Loucy (cell line): ENCODE results near the gene ROM1.
"Not testable (repeated sequence)": the region's sequence is repeated elsewhere in the genome, so short reads cannot be mapped to it uniquely, and the experiment has no call there.

Experiments
- H2AFZ ChIP-seq: fragments of 200-600 bp; sonication (generic); 2 replicates; pipeline ENCODE4 v1.6.0; 2016; ENCODE audit warnings: antibody characterized with exemption, mild to moderate bottlenecking, low read length, moderate library complexity
- H3F3A ChIP-seq: fragments of 200-600 bp; 2 replicates; pipeline ENCODE4 v1.6.0; 2016; ENCODE audit warnings: antibody characterized with exemption, low read depth, mild to moderate bottlenecking
- H3K27me3 ChIP-seq: fragments of 200-600 bp; sonication (generic); 2 replicates; pipeline ENCODE4 v1.6.1; 2014; ENCODE audit warnings: low read length, mild to moderate bottlenecking; ENCODE audit not compliant: insufficient read depth, poor library complexity, severe bottlenecking
- H3K36me3 ChIP-seq: fragments of 200-600 bp; sonication (generic); 2 replicates; pipeline ENCODE4 v1.6.1; 2016; ENCODE audit warnings: low read length; ENCODE audit not compliant: insufficient read depth
- H3K4me1 ChIP-seq: fragments of 200-600 bp; sonication (generic); 2 replicates; pipeline ENCODE4 v1.5.1; 2014; ENCODE audit warnings: low read length, mild to moderate bottlenecking; ENCODE audit not compliant: insufficient read depth, poor library complexity, severe bottlenecking
- H3K4me2 ChIP-seq: fragments of 200-600 bp; sonication (generic); 2 replicates; pipeline ENCODE4 v1.6.0; 2014; ENCODE audit warnings: antibody characterized with exemption, low read length, low read depth, mild to moderate bottlenecking; ENCODE audit not compliant: poor library complexity, severe bottlenecking
- H3K4me3 ChIP-seq: fragments of 200-600 bp; sonication (generic); 2 replicates; pipeline ENCODE4 v1.5.1; 2014; ENCODE audit warnings: low read length, mild to moderate bottlenecking, mixed read lengths; ENCODE audit not compliant: poor library complexity, severe bottlenecking
- H3K79me2 ChIP-seq: fragments of 200-600 bp; sonication (generic); 2 replicates; pipeline ENCODE4 v1.6.1; 2014; ENCODE audit warnings: low read length; ENCODE audit not compliant: insufficient read depth
- H3K9ac ChIP-seq: fragments of 200-600 bp; sonication (generic); 2 replicates; pipeline ENCODE4 v1.6.0; 2014; ENCODE audit warnings: mild to moderate bottlenecking, low read depth, low read length, moderate library complexity; ENCODE audit not compliant: poor library complexity, severe bottlenecking
- H3K9me2 ChIP-seq: fragments of 200-600 bp; sonication (generic); replicated peaks from 2 replicates; pipeline ENCODE4 v1.6.1; 2016; ENCODE audit warnings: low read depth, low read length, mixed read lengths
- H3K9me3 ChIP-seq: fragments of 200-600 bp; sonication (generic); 2 replicates; pipeline ENCODE4 v1.6.1; 2014; ENCODE audit warnings: mild to moderate bottlenecking, antibody characterized with exemption, low read length, low read depth; ENCODE audit not compliant: insufficient read depth
- H4K20me1 ChIP-seq: fragments of 200-600 bp; sonication (generic); 2 replicates; pipeline ENCODE4 v1.6.0; 2014; ENCODE audit warnings: antibody characterized with exemption, low read length, mild to moderate bottlenecking; ENCODE audit not compliant: insufficient read depth, poor library complexity, severe bottlenecking
- CTCF ChIP-seq: fragments of 200-600 bp; sonication (generic); conservative IDR thresholded peaks from 2 replicates; pipeline ENCODE4 v1.5.1; 2014; ENCODE audit warnings: mild to moderate bottlenecking, antibody characterized with exemption, low read length
- EZH2phosphoT487 ChIP-seq: fragments of 200-600 bp; IDR thresholded peaks from 2 replicates; pipeline ENCODE4 v1.6.1; 2018; ENCODE audit warnings: antibody characterized with exemption, mild to moderate bottlenecking, moderate library complexity, borderline replicate concordance

Gene ROM1

GRCh38 chr11:62580959-62581715 is 31.9 kb upstream of the ROM1 start:
- Histone ChIP-seq H3K36me3 (peaks cover 39% of the 10 kb centered on the region; the same call in 1 of the 2 replicates), H2AFZ (no peak overlapping the region)

GRCh38 chr11:62581735-62582134 is 31.3 kb upstream of the ROM1 start:
- not testable (repeated sequence) for H3K4me1 ChIP-seq, H2AFZ ChIP-seq, H3K9ac ChIP-seq, H3K4me3 ChIP-seq, H3K27me3 ChIP-seq, H3K4me2 ChIP-seq, H4K20me1 ChIP-seq, H3F3A ChIP-seq, H3K9me2 ChIP-seq, H3K9me3 ChIP-seq
- Histone ChIP-seq H3K79me2 (peaks cover 35% of the 10 kb centered on the region; the same call in 1 of the 2 replicates), H3K36me3 (peaks cover 36% of the 10 kb centered on the region; the same call in 1 of the 2 replicates)

More at GRCh38 chr11:62580959-62581715, 31.9 kb upstream of the ROM1 start:
- Histone ChIP-seq H3K9ac (no peak overlapping the region), H3K9me2 (no peaks in the 10 kb centered on the region), H3K4me3 (no peak overlapping the region), H4K20me1 (peaks cover 4% of the 10 kb centered on the region), H3K4me2 (no peak overlapping the region), H3K4me1 (no peaks in the 10 kb centered on the region), H3K9me3 (no peaks in the 10 kb centered on the region), H3F3A (no peaks in the 10 kb centered on the region), H3K79me2 (peaks cover 31% of the 10 kb centered on the region; the same call in 1 of the 2 replicates), H3K27me3 (no peaks in the 10 kb centered on the region)
- no peak for TF ChIP-seq CTCF

DNA sequence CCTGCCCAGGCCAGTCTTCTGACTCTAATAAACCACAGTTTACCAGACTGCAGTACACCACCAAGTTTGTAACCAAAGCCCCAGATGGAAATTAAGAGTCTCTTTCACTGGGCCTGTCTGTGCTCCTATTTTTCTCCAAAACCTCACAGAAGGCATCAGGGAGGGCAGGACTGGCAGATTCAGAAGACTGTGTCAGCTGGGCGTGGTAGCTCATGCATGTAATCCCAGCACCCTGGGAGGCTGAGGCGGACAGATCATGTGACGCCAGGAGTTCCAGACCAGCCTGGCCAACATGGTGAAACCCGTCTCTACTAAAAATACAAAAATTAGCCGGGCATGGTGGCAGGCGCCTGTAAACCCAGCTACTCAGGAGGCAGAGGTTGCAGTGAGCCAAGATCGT is 27.7 kb upstream of the ROM1 start:
- not testable (repeated sequence) for H3K9me2 ChIP-seq, H3K4me2 ChIP-seq, H4K20me1 ChIP-seq, H3F3A ChIP-seq, H3K27me3 ChIP-seq, H3K4me3 ChIP-seq, H3K9me3 ChIP-seq, H3K9ac ChIP-seq, H2AFZ ChIP-seq
- Histone ChIP-seq H3K36me3 (peaks cover 20% of the 10 kb centered on the region; the same call in 1 of the 2 replicates), H3K79me2 (peaks cover 65% of the 10 kb centered on the region), H3K4me1 (peaks cover 11% of the 10 kb centered on the region)

GRCh38 chr11:62588966-62589637 is 24.0 kb upstream of the ROM1 start:
- Histone ChIP-seq H3K4me2 (peak overlapping the region; percentile 73), H3K4me1 (peaks cover 26% of the 10 kb centered on the region), H3K27me3 (no peaks in the 10 kb centered on the region), H3K9me3 (no peaks in the 10 kb centered on the region), H3K4me3 (no peak overlapping the region), H3K79me2 (peaks cover 59% of the 10 kb centered on the region), H3K9me2 (no peaks in the 10 kb centered on the region), H3F3A (peaks cover 12% of the 10 kb centered on the region), H3K36me3 (peaks cover 20% of the 10 kb centered on the region; the same call in 1 of the 2 replicates), H3K9ac (peak overlapping the region; percentile 44), H2AFZ (no peak overlapping the region), H4K20me1 (peaks cover 18% of the 10 kb centered on the region)
- TF ChIP-seq CTCF (peak; percentile 52), EZH2phosphoT487 (no peak)
